Tibial nerve (tissue), 4 donors: Measurements from ENCODE around the gene NDEL1. TPM values are rescaled to one million over a fixed set of nuclear protein-coding genes. Genes with fewer than 3 reads are reported as not detected.

Experiments
- DNase-seq, 2 donors: peaks; one replicate each; pipeline ENCODE4 v3.0.0-alpha.2; 2019; ENCODE audit warnings: low spot score in 2 of 2
- H3K27ac ChIP-seq, 4 donors: fragments of 200-600 bp; sonication (generic) in 3 of 4; one replicate each; pipeline ENCODE4 v1.5.1; 2017 to 2019; ENCODE audit warnings: mild to moderate bottlenecking in 1 of 4
- H3K27me3 ChIP-seq, 2 donors: fragments of 200-600 bp; sonication (generic) in 1 of 2; one replicate each; pipeline versions ENCODE4 v1.5.1 to v1.6.0; 2017 to 2019
- H3K36me3 ChIP-seq, 3 donors: fragments of 200-600 bp; sonication (generic); one replicate each; pipeline ENCODE4 v1.5.1; 2018 to 2019
- H3K4me1 ChIP-seq, 4 donors: fragments of 200-600 bp; sonication (generic) in 3 of 4; one replicate each; pipeline ENCODE4 v1.5.1; 2017 to 2019
- H3K4me3 ChIP-seq, 4 donors: fragments of 200-600 bp; sonication (generic) in 3 of 4; one replicate each; pipeline ENCODE4 v1.5.1; 2017 to 2019; ENCODE audit warnings: mild to moderate bottlenecking in 1 of 4, moderate library complexity in 1 of 4
- H3K9me3 ChIP-seq, 4 donors: fragments of 200-600 bp; sonication (generic) in 3 of 4; one replicate each; pipeline ENCODE4 v1.5.1; 2017 to 2019
- EP300 ChIP-seq, 2 donors: sonication (generic); formaldehyde crosslinking; IDR thresholded peaks; one replicate each; pipeline ENCODE4 v1.6.1; 2017; ENCODE audit warnings: antibody characterized with exemption in 2 of 2, mild to moderate bottlenecking in 1 of 2
- POLR2A ChIP-seq, 2 donors: fragments of 450-650 bp; IDR thresholded peaks; one replicate each; pipeline ENCODE4 v1.6.1; 2017; ENCODE audit warnings: antibody characterized with exemption in 2 of 2, mild to moderate bottlenecking in 2 of 2, moderate library complexity in 2 of 2
- WGBS, 2 donors: methylation state at CpG; one replicate each; pipeline ENCODE4 v1.1.5; 2018; 5-methylcytosine and 5-hydroxymethylcytosine counted together
- total RNA-seq, 4 donors: library from RNA; depleted of rRNA; stranded (reverse); fragments of >200 nt; gene quantifications; one replicate each; pipeline ENCODE4 v1.1.0, GENCODE V29; 2016
- TF ChIP-seq, protein P1 (sequence below), 5 experiments: fragments of 200-600 bp in 3 of 5; fragments of 450-650 bp in 2 of 5; sonication (generic) in 3 of 5; IDR thresholded peaks; one replicate each; pipeline ENCODE4 v1.5.1; 2016 to 2019; ENCODE audit warnings: antibody characterized with exemption in 5 of 5, mild to moderate bottlenecking in 3 of 5, moderate library complexity in 2 of 5

The NDEL1 gene
- total RNA-seq, 4 donors from 2014 or later, result 63.6 to 102 (median 84.1) TPM

GRCh38 chr17:8398980-8399379 is 36.7 kb upstream of the NDEL1 start:
- no peaks in the 10 kb centered on the region for H3K9me3 ChIP-seq
- H3K27me3 ChIP-seq, result peaks cover 0 to 69% of the 10 kb centered on the region in 2 donors
- no peak for TF ChIP-seq POLR2A (IDR thresholded peaks at IDR 0.05)
- no peaks in the 10 kb centered on the region for H3K4me1 ChIP-seq
- WGBS, 2 donors, result 42 to 54% methylated on average over 6 of the region's 6 CpGs
- no peak overlapping the region for H3K4me3 ChIP-seq
- H3K27ac ChIP-seq, result no peak overlapping the region
- H3K36me3 ChIP-seq, result no peaks in the 10 kb centered on the region
- DNase-seq, result no peak

DNA sequence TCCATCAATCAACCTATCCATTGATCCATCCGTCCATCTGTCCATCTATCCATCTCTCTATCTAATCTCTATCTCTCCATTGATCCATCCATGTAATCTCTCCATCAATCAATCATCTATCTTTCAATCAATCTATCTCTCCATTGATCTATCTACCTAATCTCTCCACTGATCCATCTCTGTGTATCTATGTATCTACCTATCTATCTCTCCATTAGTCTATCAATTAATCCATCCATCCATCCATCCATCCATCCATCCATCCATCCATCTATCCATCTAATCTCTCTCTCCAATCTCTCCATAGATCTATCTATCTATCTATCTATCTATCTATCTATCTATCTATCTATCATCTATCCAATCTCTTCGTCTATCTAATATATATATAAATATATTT is 34.6 kb upstream of the NDEL1 start:
- DNase-seq, result no peak
- peaks cover 0 to 49% of the 10 kb centered on the region in 2 donors for H3K27me3 ChIP-seq
- 85 to 89% methylated on average over 2 of the region's 2 CpGs for WGBS, 2 donors
- no peak overlapping the region for H3K27ac ChIP-seq
- TF ChIP-seq POLR2A (IDR thresholded peaks at IDR 0.05) (no peak), EP300 (IDR thresholded peaks at IDR 0.05) (no peak)
- TF ChIP-seq, protein P1, sequence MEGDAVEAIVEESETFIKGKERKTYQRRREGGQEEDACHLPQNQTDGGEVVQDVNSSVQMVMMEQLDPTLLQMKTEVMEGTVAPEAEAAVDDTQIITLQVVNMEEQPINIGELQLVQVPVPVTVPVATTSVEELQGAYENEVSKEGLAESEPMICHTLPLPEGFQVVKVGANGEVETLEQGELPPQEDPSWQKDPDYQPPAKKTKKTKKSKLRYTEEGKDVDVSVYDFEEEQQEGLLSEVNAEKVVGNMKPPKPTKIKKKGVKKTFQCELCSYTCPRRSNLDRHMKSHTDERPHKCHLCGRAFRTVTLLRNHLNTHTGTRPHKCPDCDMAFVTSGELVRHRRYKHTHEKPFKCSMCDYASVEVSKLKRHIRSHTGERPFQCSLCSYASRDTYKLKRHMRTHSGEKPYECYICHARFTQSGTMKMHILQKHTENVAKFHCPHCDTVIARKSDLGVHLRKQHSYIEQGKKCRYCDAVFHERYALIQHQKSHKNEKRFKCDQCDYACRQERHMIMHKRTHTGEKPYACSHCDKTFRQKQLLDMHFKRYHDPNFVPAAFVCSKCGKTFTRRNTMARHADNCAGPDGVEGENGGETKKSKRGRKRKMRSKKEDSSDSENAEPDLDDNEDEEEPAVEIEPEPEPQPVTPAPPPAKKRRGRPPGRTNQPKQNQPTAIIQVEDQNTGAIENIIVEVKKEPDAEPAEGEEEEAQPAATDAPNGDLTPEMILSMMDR (IDR thresholded peaks at IDR 0.05), result no peak
- no peaks in the 10 kb centered on the region for H3K36me3 ChIP-seq
- H3K4me1 ChIP-seq, result no peaks in the 10 kb centered on the region
- H3K4me3 ChIP-seq, result no peak overlapping the region
- no peaks in the 10 kb centered on the region for H3K9me3 ChIP-seq

GRCh38 chr17:8402921-8403536 is 32.7 kb upstream of the NDEL1 start:
- no peak overlapping the region for H3K4me3 ChIP-seq
- no peaks in the 10 kb centered on the region for H3K36me3 ChIP-seq
- H3K9me3 ChIP-seq, result no peaks in the 10 kb centered on the region
- DNase-seq, result no peak
- H3K4me1 ChIP-seq, result no peaks in the 10 kb centered on the region
- peaks cover 0 to 30% of the 10 kb centered on the region in 2 donors for H3K27me3 ChIP-seq
- no peak overlapping the region for H3K27ac ChIP-seq
- TF ChIP-seq POLR2A (IDR thresholded peaks at IDR 0.05) (no peak), EP300 (IDR thresholded peaks at IDR 0.05) (no peak)
- TF ChIP-seq, protein P1 (IDR thresholded peaks at IDR 0.05), result no peak
- WGBS, 2 donors, result 75 to 80% methylated on average over 11 of the region's 11 CpGs

- Histone ChIP-seq H3K27me3 (peaks cover 0 to 9% of the 10 kb centered on the region in 2 donors), H3K27ac (no peak overlapping the region), H3K4me3 (no peak overlapping the region), H3K36me3 (no peaks in the 10 kb centered on the region), H3K4me1 (peaks cover 0 to 8% (median 0%) of the 10 kb centered on the region in 4 donors), H3K9me3 (no peaks in the 10 kb centered on the region)
- WGBS, 2 donors, result 85 to 92% methylated on average over 7 to 8 of the region's 11 CpGs
- TF ChIP-seq EP300 (IDR thresholded peaks at IDR 0.05) (no peak), POLR2A (IDR thresholded peaks at IDR 0.05) (no peak)
- TF ChIP-seq, protein P1 (IDR thresholded peaks at IDR 0.05), result no peak
- no peak for DNase-seq
Measured at GRCh38 chr17:8405499-8406016, 30.1 kb upstream of the NDEL1 start.

DNA sequence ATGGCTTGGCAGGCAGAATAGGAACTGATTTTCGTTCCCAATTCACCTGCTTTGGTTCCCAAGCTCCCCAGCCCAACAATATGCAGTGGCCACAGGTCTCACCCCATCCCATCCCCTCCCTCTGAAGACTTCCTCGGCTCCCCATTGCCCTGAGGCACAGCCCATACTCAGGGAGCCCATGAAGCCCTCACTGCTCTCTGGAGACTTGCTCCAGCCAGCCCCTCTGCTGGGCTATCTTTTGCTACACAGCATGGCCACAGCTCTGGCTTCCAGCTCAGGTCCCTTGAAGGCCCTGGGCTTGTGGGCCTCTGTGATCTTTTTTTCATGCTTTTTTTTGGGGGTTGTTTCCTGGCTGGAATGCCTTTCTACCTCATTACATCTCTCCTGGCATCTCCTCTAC is 29.5 kb upstream of the NDEL1 start:
- Histone ChIP-seq H3K27me3 (peaks cover 0 to 5% of the 10 kb centered on the region in 2 donors), H3K4me3 (no peak overlapping the region), H3K4me1 (peaks cover 0 to 10% (median 0%) of the 10 kb centered on the region in 4 donors), H3K27ac (no peak overlapping the region), H3K9me3 (no peaks in the 10 kb centered on the region), H3K36me3 (no peaks in the 10 kb centered on the region)
- 81 to 83% methylated on average over 2 of the region's 2 CpGs for WGBS, 2 donors
- TF ChIP-seq POLR2A (IDR thresholded peaks at IDR 0.05) (no peak), EP300 (IDR thresholded peaks at IDR 0.05) (no peak)
- TF ChIP-seq, protein P1 (IDR thresholded peaks at IDR 0.05), result no peak
- no peak for DNase-seq
